Measurements from ENCODE around the gene MRPS30. TPM values are rescaled to one million over a fixed set of nuclear protein-coding genes. Genes with fewer than 3 reads are reported as not detected.

The MRPS30 gene
- total RNA-seq, 1 experiment from 2014 or later: 101 TPM

GRCh38 chr5:44809215-44809955 lies 638 bp downstream of the MRPS30 start:
- H3K27ac ChIP-seq (ENCODE audit: low read depth, low read length): peak overlapping the region; percentile 79
- peak; percentile 24 for DNase-seq (ENCODE audit: low read depth, low spot score)
- H4K20me1 ChIP-seq (ENCODE audit: insufficient read depth): peaks cover 6% of the 10 kb centered on the region; the same call in 1 of the 2 replicates
- peaks cover 10 to 23% of the 10 kb centered on the region in 2 experiments; a peak in 3 of 4 replicates for H3K4me1 ChIP-seq (ENCODE audit: control insufficient read depth in 1 of 2, insufficient read depth in 2 of 2, low read length in 2 of 2)
- CTCF ChIA-PET: no interaction called here
- peaks cover 33 to 37% of the 10 kb centered on the region in 2 experiments for H3K36me3 ChIP-seq (ENCODE audit: control insufficient read depth in 1 of 2, insufficient read depth in 2 of 2, low read length in 2 of 2)
- RAD21 ChIA-PET (ENCODE audit: low non-redundant PET in 1 of 2, low total read pairs in 2 of 2, uncharacterized antibody in 2 of 2, unreplicated experiment in 2 of 2): no interaction called here
- H3K9me3 ChIP-seq (ENCODE audit: control insufficient read depth in 1 of 2, insufficient read depth in 1 of 2, low read depth in 1 of 2, low read length in 2 of 2): no peaks in the 10 kb centered on the region
- H3K27me3 ChIP-seq (ENCODE audit: insufficient read depth, low read length): no peaks in the 10 kb centered on the region
- 0 out of 2 replicates have a peak, but pooled peaks have one; percentile 14 for TF ChIP-seq EGR1 (IDR thresholded peaks at IDR 0.05; ENCODE audit: low read depth)
- TF ChIP-seq ZFX (IDR thresholded peaks at IDR 0.05): peak; percentile 71
- TF ChIP-seq JUND (IDR thresholded peaks at IDR 0.05): no peak
- peak overlapping the region; percentile 64 for H3K4me2 ChIP-seq (ENCODE audit: low read length)
- H3K9ac ChIP-seq (ENCODE audit: low read length): peak overlapping the region; percentile 97
- ATAC-seq: peak; percentile 46
- H3K79me2 ChIP-seq (ENCODE audit: insufficient read depth, low read length): peaks cover 64% of the 10 kb centered on the region
- H2AFZ ChIP-seq (ENCODE audit: low read depth, low read length, poor library complexity, severe bottlenecking): no peak overlapping the region
- BruUV-seq (replicated peaks): no TSS peak
- POLR2A ChIA-PET: no interaction called here
- intact Hi-C loops (cut with micrococcal nuclease): no loop called here
- H3K9me2 ChIP-seq (ENCODE audit: insufficient read depth): no peaks in the 10 kb centered on the region
- peak overlapping the region; percentile 88 to 93 for H3K4me3 ChIP-seq (replicated peaks in 1 of 2; ENCODE audit: low read depth in 1 of 2, low read length in 2 of 2)

- Histone ChIP-seq H3K9me3 (ENCODE audit: control insufficient read depth in 1 of 2, insufficient read depth in 1 of 2, low read depth in 1 of 2, low read length in 2 of 2) (no peaks in the 10 kb centered on the region), H3K9me2 (ENCODE audit: insufficient read depth) (no peaks in the 10 kb centered on the region), H4K20me1 (ENCODE audit: insufficient read depth) (peaks cover 6% of the 10 kb centered on the region; the same call in 1 of the 2 replicates), H2AFZ (ENCODE audit: low read depth, low read length, poor library complexity, severe bottlenecking) (no peak overlapping the region), H3K4me3 (replicated peaks in 1 of 2; ENCODE audit: low read depth in 1 of 2, low read length in 2 of 2) (peak overlapping the region; percentile 88 to 93), H3K27ac (ENCODE audit: low read depth, low read length) (peak overlapping the region; percentile 79; the same call in 1 of the 2 replicates), H3K36me3 (ENCODE audit: control insufficient read depth in 1 of 2, insufficient read depth in 2 of 2, low read length in 2 of 2) (peaks cover 39 to 43% of the 10 kb centered on the region in 2 experiments), H3K9ac (ENCODE audit: low read length) (peak overlapping the region; percentile 97), H3K4me2 (ENCODE audit: low read length) (peak overlapping the region; percentile 64), H3K79me2 (ENCODE audit: insufficient read depth, low read length) (peaks cover 70% of the 10 kb centered on the region), H3K27me3 (ENCODE audit: insufficient read depth, low read length) (no peaks in the 10 kb centered on the region), H3K4me1 (ENCODE audit: control insufficient read depth in 1 of 2, insufficient read depth in 2 of 2, low read length in 2 of 2) (peaks cover 10 to 23% of the 10 kb centered on the region in 2 experiments; a peak in 3 of 4 replicates)
- no TSS peak for BruUV-seq (replicated peaks)
- CTCF ChIA-PET: no interaction called here
- RAD21 ChIA-PET (ENCODE audit: low non-redundant PET in 1 of 2, low total read pairs in 2 of 2, uncharacterized antibody in 2 of 2, unreplicated experiment in 2 of 2): no interaction called here
- intact Hi-C loops (cut with micrococcal nuclease): no loop called here
- POLR2A ChIA-PET: no interaction called here
- ATAC-seq: no peak
- DNase-seq (ENCODE audit: low read depth, low spot score): no peak
- TF ChIP-seq MAX (IDR thresholded peaks at IDR 0.05) (no peak), EGR1 (IDR thresholded peaks at IDR 0.05; ENCODE audit: low read depth) (no peak), POLR2AphosphoS5 (IDR thresholded peaks at IDR 0.05; ENCODE audit: low read depth, low read length) (no peak), REST (IDR thresholded peaks at IDR 0.05; ENCODE audit: low read depth) (no peak), CBX3 (IDR thresholded peaks at IDR 0.05; ENCODE audit: low read depth) (no peak), ELF1 (IDR thresholded peaks at IDR 0.05; ENCODE audit: borderline replicate concordance, low read depth) (no peak), JUND (IDR thresholded peaks at IDR 0.05) (no peak), TCF7L2 (IDR thresholded peaks at IDR 0.05; ENCODE audit: borderline replicate concordance, extremely low read depth, insufficient read depth, insufficient read length) (no peak), ZBTB33 (IDR thresholded peaks at IDR 0.05; ENCODE audit: extremely low read depth, insufficient replicate concordance, low read length) (no peak), ATF3 (IDR thresholded peaks at IDR 0.05) (no peak), CEBPB (IDR thresholded peaks at IDR 0.05; ENCODE audit: low read depth) (no peak), ZNF274 (IDR thresholded peaks at IDR 0.05; ENCODE audit: low read depth, low read length) (no peak)
Measured at GRCh38 chr5:44809956-44810420, 1.2 kb downstream of the MRPS30 start.

All from HCT116 (cell line).